NCI-H128 (cell line): ENCODE results near the gene TRIM37.
"Not testable (repeated sequence)": the region's sequence is repeated elsewhere in the genome, so short reads cannot be mapped to it uniquely, and the experiment has no call there.

Source experiments
- DNase-seq: peaks from one replicate; lab custom pipeline; 2025; ENCODE audit not compliant: unreplicated experiment; lab: John Stamatoyannopoulos, UW

The TRIM37 gene

DNA sequence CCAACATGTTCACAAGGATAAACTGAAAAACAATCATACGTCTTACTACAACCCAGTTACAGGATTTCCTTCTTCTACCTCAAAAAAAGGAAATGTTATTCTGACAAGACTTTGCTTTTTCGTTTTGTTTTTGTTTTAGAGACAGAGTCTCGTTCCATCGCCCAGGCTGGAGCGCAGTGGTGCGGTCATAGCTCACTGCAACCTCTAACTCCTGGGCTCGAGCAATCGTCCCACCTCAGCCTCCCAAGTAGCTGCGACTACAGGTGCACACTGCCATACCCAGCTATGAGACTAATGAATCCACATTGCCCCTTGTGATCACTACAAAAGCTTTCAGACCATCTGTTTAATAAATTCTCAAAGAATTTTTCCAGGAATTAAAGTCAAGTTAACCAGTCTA, 8.8 kb upstream of the TRIM37 start:
- DNase-seq, result no peak

DNA sequence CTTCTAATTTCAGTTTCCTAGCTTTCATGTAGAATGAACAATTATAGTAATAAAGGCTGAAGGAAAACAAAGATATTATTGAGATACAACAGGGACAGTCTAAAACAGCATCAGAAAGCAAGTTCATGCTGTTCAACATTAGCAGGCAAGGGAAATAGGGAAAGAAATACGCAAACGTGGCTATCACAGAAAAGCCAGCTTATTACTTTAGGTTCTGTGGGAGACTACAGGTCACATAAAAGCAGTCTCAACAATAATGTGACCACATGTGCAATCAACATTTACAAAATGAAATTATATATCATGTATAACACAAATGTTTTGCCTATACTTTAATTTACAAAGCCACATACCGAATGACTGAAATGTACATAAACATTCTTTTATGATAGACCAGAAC, 4.9 kb upstream of the TRIM37 start:
- no peak for DNase-seq

DNA sequence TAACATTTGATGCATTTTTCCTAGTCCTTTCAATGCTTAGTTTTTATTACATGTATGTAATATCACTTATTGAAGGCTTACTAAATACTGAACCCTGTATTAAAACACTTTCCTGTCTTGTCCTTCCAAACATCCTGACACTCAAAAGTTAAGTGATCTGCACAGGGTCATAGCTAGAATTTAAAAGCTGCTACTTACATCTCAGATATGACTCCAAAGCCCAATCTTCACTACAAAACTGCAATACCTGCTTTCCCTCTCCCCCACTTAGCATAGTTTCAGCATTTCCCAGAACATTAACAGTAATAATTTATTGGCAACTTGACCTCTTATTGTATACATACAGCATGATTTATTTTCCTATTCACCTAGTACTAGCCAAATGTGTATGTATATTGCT, 4.3 kb upstream of the TRIM37 start:
- DNase-seq, result no peak

DNA sequence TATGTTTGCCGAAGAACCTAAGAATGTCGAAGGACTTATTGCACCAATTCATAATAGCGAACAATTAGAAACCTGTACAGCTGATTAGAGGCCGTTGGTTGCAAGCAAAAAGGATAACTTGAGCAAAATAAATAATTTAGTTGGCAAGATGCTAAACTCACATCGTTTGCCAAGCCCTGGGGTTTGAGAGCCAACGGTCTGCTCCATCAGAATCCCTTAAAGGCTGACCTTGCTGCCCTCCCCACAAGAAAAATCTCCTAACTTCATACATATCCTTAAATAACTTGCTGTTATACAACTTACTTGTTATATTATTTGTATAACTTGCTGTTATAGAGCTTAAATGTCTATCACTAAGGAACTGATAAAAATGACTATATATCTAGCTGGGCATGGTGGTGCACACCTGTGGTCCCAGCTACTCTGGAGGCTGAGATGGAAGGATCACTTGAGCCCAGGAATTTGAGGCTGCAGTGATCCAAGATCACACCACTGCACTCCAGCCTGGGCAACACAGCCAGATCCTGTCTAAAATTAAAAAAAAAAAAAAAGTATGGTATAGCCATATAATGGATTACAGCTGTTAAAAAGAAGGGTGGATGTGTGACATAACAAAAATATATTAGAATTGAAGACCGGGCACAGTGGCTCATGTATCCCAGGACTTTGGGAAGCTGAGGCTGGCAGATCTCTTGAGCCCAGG, 1.9 kb upstream of the TRIM37 start:
- no peak for DNase-seq

DNA sequence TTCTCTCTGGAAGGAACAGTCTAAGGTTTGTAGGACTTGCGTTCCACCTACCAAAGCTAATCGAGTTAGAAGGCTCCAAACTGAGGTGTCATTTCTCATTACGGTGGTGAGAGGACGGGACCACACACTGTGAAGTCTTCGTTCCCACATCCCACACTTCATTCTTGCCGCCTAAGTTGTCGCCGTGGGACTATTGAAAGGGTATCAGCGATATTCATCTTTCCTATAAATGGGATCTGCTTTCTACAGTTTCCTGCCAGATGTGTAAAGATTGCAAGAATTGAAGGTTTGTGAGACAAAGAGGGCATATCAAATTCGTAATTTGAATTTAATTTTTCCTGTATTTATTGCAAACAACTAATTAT, 608 bp upstream of the TRIM37 start:
- no peak for DNase-seq

DNA sequence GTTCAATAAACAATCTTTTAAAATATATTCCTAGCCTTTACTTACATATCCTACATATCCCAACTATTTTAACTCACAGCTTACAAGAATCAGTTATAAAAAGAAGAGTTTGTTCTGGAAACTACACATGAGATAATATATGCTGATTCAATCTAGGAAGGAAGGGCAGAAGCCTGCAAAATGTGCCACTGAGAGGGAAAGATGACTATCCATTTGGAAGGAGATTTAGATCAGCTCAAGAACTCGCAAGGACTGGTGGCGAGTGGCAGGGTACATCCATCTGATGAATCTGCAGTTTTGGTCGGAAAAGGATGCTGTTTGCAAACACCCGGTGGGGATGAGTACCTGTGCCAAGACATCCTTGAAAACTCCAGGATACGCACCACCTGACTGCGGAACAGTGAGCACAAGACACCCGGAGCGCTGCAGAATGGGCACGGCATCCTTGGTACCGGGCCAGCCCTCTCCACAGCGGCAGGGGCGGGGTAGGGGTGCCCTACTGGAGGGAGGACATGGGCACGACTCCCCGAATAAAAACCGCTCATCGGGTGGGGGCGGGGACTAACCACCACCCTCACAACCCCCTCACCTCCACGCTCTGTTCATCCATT, 723 bp downstream of the TRIM37 start:
- no peak for DNase-seq

DNA sequence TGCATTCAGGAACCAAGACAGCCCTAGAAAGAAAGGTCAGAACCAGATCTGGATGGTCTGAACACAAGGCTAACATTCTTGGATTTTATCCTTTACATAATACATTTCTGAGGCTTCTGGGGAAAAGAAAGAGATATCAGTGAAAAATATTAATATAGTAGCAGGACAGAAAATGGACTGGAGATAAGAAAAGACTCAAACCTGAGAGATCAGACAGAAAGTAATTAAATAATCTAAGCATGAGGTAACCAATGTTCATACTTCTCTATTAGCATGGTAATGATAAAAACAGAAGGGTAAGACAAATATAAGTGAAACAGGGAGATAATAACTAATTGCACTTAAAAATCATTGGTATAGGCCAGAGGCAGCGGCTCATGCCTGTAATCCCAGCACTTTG, 5.5 kb downstream of the TRIM37 start:
- DNase-seq, result no peak

DNA sequence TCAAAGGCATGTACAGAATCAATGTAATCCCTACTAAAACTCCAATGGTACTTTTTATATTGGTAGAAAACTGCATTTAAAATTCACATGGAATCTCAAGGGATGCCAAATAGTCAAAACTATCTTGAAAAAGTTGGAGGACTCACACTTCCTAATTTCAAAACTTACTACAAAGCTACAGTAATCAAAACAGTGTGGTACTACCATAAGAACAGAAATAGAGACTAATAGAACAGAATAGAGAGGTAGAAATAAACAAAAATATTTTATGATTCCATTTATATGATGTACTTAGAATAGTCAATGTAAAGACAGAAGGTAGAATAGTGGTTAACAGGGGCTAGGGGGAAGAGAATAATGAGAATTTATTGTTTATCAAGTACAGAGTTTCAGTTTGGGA, 8.8 kb downstream of the TRIM37 start:
- no peak for DNase-seq

DNA sequence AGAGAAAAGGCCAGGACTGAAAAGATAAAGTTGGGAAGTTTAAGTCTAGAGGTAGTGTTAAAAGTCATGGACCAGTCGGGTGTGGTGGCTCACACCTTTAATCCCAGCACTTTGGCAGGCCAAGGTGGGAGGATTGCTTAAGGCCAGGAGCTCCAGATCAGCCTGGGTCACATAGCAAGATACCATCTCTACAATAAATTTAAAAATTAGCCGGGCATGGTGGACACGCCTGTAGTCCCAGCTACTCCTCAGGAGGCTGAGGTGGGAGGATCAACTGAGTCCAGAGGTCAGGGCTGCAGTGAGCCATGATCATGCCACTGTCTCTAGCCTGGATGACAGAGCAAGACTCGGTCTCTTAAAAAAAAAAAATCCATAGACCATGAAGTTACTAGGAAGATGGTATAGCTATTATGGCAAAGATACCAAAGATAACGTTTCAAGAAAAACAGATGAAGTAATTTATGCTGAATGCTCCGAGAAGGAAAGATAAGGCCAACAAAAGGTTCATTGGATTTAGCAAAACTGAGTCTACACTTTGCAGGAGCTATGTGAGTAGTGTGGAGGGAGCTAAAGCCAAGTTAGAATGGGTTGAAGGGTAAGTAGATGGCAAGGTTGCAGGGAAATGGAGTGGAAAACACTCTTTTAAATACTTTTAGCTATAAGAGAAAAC, 11.7 kb downstream of the TRIM37 start:
- no peak for DNase-seq

DNA sequence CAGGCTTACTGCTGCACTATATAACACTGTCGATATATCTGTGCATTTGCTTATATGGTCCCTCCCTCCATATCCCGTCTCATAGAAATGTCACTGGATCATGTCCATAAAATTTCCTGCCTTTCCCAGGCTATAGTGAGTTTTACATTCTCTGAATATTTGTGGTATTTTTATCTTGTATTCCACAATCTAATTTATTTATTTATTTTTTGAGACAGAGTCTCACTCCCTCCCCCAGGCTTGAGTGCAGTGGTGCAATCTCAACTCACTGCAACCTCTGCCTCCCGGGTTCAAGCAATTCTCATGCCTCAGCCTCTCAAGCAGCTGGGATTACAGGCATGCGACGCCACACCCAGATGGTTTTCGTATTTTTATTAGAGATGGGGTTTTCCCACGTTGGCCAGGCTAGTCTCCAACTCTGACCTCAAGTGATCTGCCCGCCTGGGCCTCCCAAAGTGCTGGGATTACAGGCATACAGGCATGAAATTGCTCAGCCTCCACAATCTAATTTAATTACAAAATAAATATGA, 12.9 kb downstream of the TRIM37 start:
- no peak for DNase-seq

DNA sequence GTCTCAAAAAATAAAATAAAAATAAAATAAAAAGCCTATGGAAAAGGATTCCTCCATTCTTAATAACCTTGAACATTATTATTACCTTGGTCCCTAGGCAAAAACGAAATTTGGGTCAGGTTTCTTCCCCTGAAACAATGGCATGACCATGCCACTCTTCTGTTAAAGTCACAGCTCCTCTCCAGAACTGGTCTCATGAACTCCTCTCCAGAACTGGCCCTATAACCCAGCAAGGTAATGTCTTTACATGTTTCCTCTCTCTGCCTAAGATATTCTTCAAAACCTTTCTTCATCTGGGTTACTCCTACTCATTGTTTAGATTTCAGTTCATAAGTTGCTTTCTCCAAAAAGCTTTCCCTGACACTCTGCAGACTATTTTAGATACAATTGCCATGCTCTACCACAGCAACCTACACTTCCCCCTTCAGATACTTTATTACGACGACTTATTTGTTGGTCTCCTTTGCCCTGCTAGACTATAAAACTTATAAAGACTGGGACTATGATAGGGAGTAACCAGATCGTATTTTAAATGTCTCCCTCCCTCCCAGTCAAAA, 13.5 kb downstream of the TRIM37 start:
- DNase-seq, result no peak

DNA sequence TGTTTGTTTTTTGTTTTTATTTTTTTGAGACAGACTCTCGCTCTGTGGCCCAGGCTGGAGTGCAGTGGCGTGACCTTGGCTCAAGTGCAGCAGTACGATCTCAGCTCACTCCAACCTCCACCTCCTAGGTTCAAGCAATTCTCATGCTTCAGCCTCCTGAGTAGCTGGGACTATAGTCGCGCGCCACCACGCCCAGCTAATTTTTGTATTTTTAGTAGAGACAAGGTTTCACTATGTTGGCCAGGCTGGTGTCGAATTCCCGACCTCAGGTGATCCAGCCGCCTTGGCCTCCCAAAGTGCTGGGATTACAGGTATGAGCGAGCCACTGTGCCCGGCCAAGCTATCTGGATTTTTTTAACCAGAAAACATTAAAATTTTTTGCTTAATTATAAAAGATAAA, 16.1 kb downstream of the TRIM37 start:
- not testable (repeated sequence) for DNase-seq

DNA sequence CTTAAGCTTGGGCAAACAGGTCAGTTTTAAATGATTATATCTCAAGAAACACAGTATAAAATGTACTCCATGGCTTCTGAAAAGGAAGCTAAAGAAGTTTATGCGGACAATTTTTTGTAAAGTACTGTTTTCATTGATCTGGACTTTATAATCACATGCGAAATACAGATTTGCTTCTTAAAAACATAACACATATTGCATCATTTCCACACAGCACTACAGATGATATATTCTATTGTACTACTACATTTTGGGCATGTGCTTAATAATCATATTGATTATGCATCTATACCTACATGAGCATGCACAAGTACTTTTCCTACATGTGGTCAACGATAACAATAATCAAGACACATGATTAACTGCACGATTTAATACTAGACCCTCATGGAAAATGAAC, 22.5 kb downstream of the TRIM37 start:
- DNase-seq, result no peak

DNA sequence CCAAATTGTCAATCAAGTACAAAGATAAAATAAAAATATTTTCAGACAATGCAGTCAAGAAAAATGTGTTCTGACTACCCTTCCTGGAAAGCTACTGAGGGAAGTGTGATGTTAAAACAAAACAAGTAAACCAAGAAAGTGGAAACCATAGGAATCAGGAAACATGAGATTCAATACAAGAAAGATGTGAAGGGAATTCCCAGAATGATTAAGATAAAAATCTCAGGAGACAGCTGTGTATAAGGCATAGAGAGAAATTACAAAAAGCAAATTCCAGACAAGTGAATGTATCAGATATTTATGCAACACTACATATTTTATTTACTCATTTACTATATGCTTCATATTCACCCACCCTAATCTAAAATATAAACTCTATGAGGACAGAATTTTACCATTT, 32.2 kb downstream of the TRIM37 start:
- no peak for DNase-seq

DNA sequence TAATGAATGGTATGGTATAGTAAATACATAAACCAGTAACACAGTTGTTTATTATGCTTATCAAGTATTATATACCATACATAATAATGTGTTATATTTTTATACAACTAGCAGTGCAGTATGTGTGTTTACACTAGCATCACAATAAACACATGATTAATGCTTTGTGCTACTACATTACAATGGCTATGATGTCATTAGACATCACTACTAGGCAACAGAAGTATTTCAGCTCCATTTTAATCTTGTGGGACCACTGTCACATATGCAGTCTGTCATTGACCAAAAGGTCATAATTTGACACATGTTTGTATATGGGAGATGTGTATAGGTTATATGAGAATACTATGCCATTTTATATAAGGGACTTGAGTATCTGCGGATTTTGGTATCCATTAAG, 32.7 kb downstream of the TRIM37 start:
- DNase-seq, result no peak

DNA sequence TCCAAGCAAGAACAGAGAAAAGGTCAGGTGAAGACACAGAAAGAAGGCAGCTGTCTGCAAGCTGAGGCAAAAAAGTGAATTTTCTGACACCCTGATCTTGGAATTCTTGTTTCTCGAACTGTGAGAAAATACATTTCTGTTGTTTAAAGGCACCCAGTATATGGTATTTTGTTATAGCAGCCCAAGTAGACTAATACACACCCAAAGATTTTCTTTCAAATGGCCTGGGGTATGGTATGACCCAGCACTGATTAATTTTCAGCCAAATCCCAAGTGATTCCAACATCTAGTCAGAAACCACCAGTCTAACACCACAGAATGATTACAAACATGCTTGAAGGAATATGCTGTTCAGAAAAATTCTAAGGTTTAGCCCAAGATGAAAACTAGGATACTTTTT, 36.8 kb downstream of the TRIM37 start:
- no peak for DNase-seq

DNA sequence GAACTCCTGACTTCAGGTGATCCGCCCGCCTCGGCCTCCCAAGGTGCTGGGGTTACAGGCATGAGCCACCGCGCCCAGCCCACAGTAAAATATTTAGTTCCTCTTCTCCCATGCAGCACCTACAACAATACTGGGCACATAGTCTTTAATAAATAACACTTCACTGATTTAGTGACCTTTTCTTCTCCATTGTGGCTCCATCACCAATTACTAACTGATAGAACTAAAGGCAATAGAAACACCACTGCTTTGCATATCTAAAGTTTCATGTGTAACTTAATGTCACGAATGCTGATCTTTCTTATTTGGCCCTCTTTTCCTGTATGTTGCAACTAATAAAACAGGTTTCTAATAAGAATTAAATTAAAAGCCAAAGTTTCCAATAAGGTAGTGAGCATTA, 38.9 kb downstream of the TRIM37 start:
- no peak for DNase-seq

DNA sequence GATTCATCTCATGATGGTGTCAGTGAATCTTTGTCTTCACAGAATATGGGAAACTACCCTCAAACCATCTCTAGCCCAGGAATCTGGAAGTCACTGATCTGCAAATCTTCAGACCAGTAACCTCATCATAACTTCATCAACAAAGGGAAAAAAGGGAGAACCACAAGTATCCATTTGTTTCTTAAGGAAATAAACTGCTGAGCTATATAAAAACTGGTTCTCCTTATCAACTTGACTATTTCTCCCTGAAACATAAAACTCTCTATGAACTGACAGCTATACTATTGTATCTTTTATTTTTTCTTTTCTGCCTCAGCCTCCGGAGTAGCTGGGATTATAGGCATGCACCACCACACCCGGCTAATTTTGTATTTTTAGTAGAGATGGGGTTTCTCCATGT, 39.3 kb downstream of the TRIM37 start:
- DNase-seq, result no peak

DNA sequence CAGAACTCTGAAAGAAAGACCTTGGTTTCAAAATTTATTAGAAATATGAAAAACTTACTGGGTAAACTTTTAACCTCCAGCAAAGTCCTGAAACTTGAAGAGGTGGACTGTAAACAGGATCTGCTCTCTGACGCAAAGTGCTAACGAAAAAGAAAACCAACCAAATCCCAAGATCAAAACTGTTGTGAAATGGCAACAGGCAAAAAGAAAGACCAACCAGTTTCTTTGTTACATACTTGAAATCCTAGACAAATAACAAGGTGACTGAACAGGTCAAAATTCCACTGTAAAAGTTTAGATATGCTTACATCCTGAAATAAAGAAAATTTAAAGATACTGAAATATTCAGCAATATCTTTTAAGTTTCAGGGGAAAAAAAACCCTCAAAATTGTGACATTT, 44.2 kb downstream of the TRIM37 start:
- no peak for DNase-seq

DNA sequence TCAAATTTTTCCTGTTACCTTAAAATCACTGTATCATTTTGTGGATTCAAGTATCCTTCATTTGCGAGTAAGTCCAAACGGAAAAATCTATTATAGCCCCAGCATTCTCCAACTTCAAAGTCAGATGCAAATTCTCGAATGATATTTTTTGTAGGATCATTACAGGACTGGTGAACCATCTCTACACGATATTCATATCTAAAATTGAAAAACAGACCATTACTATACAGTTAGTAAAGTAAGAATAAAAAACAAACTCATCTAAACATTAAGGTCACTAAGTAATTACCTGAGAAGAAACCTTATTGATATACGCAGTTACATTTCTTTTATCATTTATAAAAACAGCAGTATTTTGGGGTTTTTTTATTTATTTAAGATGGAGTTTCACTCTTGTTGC, 49.8 kb downstream of the TRIM37 start:
- no peak for DNase-seq

DNA sequence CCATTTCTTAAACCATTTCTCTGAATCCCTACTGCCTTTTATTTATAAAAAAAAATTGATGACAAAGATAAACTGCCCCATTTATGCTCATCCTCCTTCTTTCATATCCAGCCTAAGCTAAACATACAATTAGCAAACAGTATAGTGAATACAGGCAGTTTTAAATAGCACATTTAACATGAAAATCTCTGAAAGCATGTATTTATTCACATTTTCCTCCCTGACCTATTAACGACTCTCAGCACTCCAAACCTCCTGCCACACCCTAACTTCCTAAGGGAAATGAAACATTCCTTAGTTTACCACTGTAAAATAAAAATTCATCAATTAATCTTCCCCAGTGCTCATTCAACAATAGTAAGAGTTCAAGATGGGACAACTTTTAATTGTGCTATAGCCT, 56.9 kb downstream of the TRIM37 start:
- DNase-seq, result no peak

DNA sequence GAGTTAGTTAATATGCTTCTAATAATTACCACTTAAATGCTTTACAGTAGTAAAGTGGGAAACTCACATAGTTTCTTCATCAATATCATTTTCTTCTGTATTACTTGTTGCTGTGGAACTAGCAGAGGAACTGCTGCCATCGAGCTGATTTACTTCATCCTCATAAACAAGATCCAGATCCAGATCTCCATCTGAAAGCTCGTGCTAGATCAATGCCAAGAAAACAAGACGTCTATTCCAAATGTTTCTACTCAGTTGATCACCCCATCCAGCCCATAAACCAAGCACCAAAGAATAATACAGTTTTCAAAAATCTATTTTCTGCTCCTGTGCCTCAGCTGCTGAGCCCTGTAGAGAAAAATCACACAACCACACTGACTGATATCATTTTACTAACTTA, 59.1 kb downstream of the TRIM37 start:
- no peak for DNase-seq
